Loucy (cell line): ENCODE results near the gene PSMD11.

Experiments used
- EZH2phosphoT487 ChIP-seq: fragments of 200-600 bp; IDR thresholded peaks from 2 replicates; pipeline ENCODE4 v1.6.1; 2018; ENCODE audit warnings: antibody characterized with exemption, mild to moderate bottlenecking, moderate library complexity, borderline replicate concordance
- TF ChIP-seq, protein P1 (sequence below): fragments of 200-600 bp; sonication (generic); conservative IDR thresholded peaks from 2 replicates; pipeline ENCODE4 v1.5.1; 2014; ENCODE audit warnings: mild to moderate bottlenecking, antibody characterized with exemption, low read length

- TF ChIP-seq, protein P1, sequence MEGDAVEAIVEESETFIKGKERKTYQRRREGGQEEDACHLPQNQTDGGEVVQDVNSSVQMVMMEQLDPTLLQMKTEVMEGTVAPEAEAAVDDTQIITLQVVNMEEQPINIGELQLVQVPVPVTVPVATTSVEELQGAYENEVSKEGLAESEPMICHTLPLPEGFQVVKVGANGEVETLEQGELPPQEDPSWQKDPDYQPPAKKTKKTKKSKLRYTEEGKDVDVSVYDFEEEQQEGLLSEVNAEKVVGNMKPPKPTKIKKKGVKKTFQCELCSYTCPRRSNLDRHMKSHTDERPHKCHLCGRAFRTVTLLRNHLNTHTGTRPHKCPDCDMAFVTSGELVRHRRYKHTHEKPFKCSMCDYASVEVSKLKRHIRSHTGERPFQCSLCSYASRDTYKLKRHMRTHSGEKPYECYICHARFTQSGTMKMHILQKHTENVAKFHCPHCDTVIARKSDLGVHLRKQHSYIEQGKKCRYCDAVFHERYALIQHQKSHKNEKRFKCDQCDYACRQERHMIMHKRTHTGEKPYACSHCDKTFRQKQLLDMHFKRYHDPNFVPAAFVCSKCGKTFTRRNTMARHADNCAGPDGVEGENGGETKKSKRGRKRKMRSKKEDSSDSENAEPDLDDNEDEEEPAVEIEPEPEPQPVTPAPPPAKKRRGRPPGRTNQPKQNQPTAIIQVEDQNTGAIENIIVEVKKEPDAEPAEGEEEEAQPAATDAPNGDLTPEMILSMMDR: no peak
- TF ChIP-seq EZH2phosphoT487: no peak
Observed at GRCh38 chr17:32497431-32498205, 53.3 kb downstream of the PSMD11 start.
